GM21576 (cell line): Measurements from ENCODE around the gene NT5M.

ENCODE experiments used
- ATAC-seq: cut with Tn5 transposase; IDR thresholded peaks from one replicate; pipeline ENCODE4 v1.9.1; 2021; ENCODE audit warnings: mild to moderate bottlenecking, moderate library complexity; ENCODE audit not compliant: unreplicated experiment

NT5M gene

GRCh38 chr17:17388657-17389496 is 85.7 kb downstream of the NT5M start:
- ATAC-seq, result no peak

GRCh38 chr17:17391668-17392370 is 88.6 kb downstream of the NT5M start:
- ATAC-seq, result no peak

- no peak for ATAC-seq
These were observed 90.8 kb downstream of the NT5M start for GRCh38 chr17:17393976-17394375.

GRCh38 chr17:17394494-17394893 is 91.3 kb downstream of the NT5M start:
- ATAC-seq, result no peak

GRCh38 chr17:17395246-17395802 is 92.2 kb downstream of the NT5M start:
- ATAC-seq, result no peak

GRCh38 chr17:17395885-17396284 is 92.7 kb downstream of the NT5M start:
- no peak for ATAC-seq
